GM21786 (cell line): ENCODE results near the gene FAM241B.

Experiments used
- ATAC-seq: cut with Tn5 transposase; IDR thresholded peaks from one replicate; pipeline ENCODE4 v1.9.1; 2021; ENCODE audit not compliant: unreplicated experiment

Gene FAM241B

GRCh38 chr10:69662901-69663300, 32.9 kb downstream of the FAM241B start:
- no peak for ATAC-seq

GRCh38 chr10:69663369-69663947, 33.4 kb downstream of the FAM241B start:
- no peak for ATAC-seq

GRCh38 chr10:69665474-69666320, 35.6 kb downstream of the FAM241B start:
- ATAC-seq = no peak

- no peak for ATAC-seq
Observed at GRCh38 chr10:69666756-69667155, 36.7 kb downstream of the FAM241B start.

- ATAC-seq = no peak
Observed at GRCh38 chr10:69668721-69669120, 38.7 kb downstream of the FAM241B start.

GRCh38 chr10:69669409-69669808, 39.4 kb downstream of the FAM241B start:
- no peak for ATAC-seq

- ATAC-seq = no peak
Observed at GRCh38 chr10:69673521-69673920, 43.5 kb downstream of the FAM241B start.

GRCh38 chr10:69674786-69675185, 44.7 kb downstream of the FAM241B start:
- ATAC-seq = no peak

GRCh38 chr10:69676301-69676700, 46.3 kb downstream of the FAM241B start:
- ATAC-seq = no peak

GRCh38 chr10:69677985-69678654, 48.1 kb downstream of the FAM241B start:
- ATAC-seq = no peak

GRCh38 chr10:69679736-69680135, 49.7 kb downstream of the FAM241B start:
- ATAC-seq = no peak

- ATAC-seq = no peak
Observed at GRCh38 chr10:69680610-69681009, 50.6 kb downstream of the FAM241B start.

GRCh38 chr10:69681436-69681835, 51.4 kb downstream of the FAM241B start:
- no peak for ATAC-seq

- ATAC-seq = no peak
Observed at GRCh38 chr10:69682955-69683474, 53.0 kb downstream of the FAM241B start.
